HCT116 (cell line): Measurements from ENCODE around the gene ARNT2.

ENCODE experiments used
- ATF3 ChIP-seq: IDR thresholded peaks from 2 replicates; pipeline ENCODE4 v1.6.1; 2012
- CEBPB ChIP-seq: IDR thresholded peaks from 2 replicates; pipeline ENCODE4 v1.6.1; 2012; ENCODE audit warnings: low read depth
- CTCF ChIP-seq, 3 experiments: fragments of 200-600 bp in 1 of 3; sonication (generic) in 1 of 3; IDR thresholded peaks in 2 of 3; conservative IDR thresholded peaks in 1 of 3; 2 replicates each; pipeline ENCODE4 v1.5.1; 2012 to 2017; ENCODE audit warnings: low read depth in 2 of 3, low read length in 2 of 3, antibody characterized with exemption in 1 of 3, borderline replicate concordance in 1 of 3, control low read depth in 1 of 3, mild to moderate bottlenecking in 1 of 3, mixed read lengths in 1 of 3, mixed run types in 1 of 3, moderate library complexity in 1 of 3; ENCODE audit not compliant: insufficient read depth in 1 of 3
- EZH2 ChIP-seq: fragments of 200-600 bp; sonication (generic); IDR thresholded peaks from 2 replicates; pipeline ENCODE4 v1.6.1; 2017; ENCODE audit warnings: antibody characterized with exemption, mixed run types
- JUND ChIP-seq: IDR thresholded peaks from 2 replicates; pipeline ENCODE4 v1.6.1; 2012
- POLR2A ChIP-seq: IDR thresholded peaks from 2 replicates; pipeline ENCODE4 v1.7.0; 2011; ENCODE audit warnings: borderline replicate concordance; ENCODE audit not compliant: insufficient read depth, insufficient read length; ENCODE audit errors: extremely low read depth
- POLR2AphosphoS5 ChIP-seq: IDR thresholded peaks from 2 replicates; pipeline ENCODE4 v1.6.1; 2011; ENCODE audit warnings: mild to moderate bottlenecking, low read depth, low read length, moderate library complexity
- REST ChIP-seq: IDR thresholded peaks from 2 replicates; pipeline ENCODE4 v1.6.1; 2012; ENCODE audit warnings: low read depth
- SIN3A ChIP-seq: IDR thresholded peaks from 2 replicates; pipeline ENCODE4 v1.6.1; 2012; ENCODE audit warnings: low read depth
- SP1 ChIP-seq: IDR thresholded peaks from 2 replicates; pipeline ENCODE4 v1.6.1; 2012; ENCODE audit warnings: low read depth
- TCF7L2 ChIP-seq: IDR thresholded peaks from 2 replicates; pipeline ENCODE4 v1.7.0; 2011; ENCODE audit warnings: borderline replicate concordance, inconsistent platforms; ENCODE audit not compliant: insufficient read depth, insufficient read length; ENCODE audit errors: extremely low read depth

- TF ChIP-seq ATF3: no peak
- no peak for TF ChIP-seq POLR2AphosphoS5
- TF ChIP-seq CTCF (IDR thresholded peaks at IDR 0.05 in 2 of 3, conservative IDR thresholded peaks at IDR 0.05 in 1 of 3; ENCODE audit: borderline replicate concordance in 1 of 3, insufficient read depth in 1 of 3, low read depth in 2 of 3, low read length in 2 of 3): no peak
- no peak for TF ChIP-seq JUND
- no peak for TF ChIP-seq POLR2A
- TF ChIP-seq SP1: no peak
- TF ChIP-seq SIN3A: no peak
- no peak for TF ChIP-seq EZH2
- TF ChIP-seq TCF7L2: no peak
- TF ChIP-seq REST: no peak
- TF ChIP-seq CEBPB: no peak
Observed at GRCh38 chr15:80526556-80527340, 122.6 kb downstream of the ARNT2 start.
